Epidermal melanocyte (primary cell): ENCODE measurements around the gene FMO2.

Source experiments
- DNase-seq: peaks from one replicate; pipeline ENCODE4 v3.0.0; 2011; ENCODE audit warnings: low spot score; ENCODE audit not compliant: insufficient read length

Gene FMO2

DNA sequence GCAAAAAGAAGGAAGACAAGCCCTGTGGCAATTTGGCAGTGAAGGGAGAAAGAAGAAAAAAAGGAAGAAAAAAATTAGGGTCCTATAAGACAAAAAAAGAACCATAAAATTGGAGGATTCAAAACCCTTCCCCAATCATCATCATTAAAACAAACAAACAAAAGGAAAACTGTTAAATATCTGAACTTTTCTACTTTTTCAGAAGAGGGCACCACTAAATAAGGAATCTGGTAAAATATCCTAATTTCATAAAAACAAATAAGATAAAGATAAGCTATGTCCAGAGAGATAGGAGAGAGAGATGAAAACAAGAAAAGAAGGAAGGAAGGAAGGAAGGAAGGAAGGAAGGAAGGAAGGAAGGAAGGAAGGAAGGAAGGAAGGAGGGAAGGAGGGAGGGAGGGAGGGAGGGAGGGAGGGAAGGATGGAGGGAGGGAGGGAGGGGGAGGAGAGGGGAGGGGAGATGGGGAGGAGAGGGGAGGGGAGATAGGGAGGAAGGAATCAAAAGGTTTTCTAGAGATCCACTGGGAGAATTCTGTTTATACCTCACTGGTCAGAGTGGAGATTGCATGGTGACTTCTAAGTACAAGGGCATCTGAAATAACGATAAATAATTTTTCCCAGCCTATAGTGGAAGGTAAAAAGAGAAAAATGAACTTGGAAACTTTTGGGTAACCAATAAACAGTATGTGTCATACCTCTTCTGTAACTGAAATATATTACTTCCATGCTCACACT lies 10.4 kb upstream of the FMO2 start:
- DNase-seq: no peak

DNA sequence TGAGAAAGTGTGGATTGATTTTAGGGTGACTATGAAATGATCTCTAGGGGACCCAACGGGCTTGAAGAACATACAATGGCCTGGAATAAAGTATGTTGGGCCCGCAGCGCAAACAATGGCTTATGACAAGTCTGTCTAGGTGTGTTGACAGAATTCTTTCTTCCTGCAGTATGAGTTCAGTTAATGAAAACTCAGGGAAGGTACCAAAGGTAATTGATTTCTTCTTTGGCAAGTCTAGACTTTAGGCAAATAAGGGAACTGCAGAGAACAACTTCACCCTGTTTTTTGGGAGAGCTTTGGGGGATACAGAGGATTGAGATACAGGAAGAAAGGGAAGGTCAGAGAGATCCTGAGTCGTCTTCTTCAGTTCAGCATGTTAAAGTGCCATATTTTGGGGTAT lies 7.8 kb upstream of the FMO2 start:
- no peak for DNase-seq

DNA sequence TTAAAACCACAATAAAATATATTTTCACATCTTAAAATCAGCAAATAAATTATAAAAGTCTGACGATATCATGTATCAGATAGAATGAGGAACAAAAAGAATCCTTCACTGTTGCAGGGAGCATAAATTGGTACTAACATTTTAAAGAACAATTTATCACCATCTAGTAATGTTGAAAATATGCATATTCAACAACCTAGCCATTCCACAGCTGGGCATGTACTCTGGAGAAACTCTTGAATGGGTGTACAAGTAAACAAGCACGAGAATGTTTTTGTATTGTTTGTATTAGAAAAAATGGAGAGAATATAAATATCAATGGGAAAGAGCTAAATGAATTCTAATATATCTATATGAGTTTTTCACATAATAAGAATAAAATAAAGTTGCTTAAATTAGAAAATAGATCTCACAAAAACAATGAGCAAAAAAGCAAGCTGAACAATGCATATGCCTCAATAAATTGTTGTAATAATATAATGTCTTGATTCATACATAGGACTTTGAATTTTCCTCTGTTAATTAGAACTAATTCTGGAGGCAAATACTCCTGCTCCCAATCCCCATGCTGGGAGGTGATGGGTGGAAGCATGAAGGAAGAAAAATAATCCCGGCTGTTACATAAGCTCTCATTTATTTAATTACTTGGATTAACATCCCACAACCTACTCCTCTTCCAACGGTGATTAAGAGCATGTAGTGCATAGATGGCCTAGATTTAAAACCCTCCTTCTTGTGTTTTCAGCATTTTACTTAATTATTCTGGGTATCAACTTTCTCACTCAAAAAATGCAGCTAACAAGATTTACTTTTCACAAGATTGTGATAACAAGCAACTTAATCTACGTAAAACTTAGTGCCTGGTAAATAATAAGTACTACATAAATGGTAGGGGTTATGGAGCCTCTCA lies 5.5 kb upstream of the FMO2 start:
- DNase-seq: no peak

DNA sequence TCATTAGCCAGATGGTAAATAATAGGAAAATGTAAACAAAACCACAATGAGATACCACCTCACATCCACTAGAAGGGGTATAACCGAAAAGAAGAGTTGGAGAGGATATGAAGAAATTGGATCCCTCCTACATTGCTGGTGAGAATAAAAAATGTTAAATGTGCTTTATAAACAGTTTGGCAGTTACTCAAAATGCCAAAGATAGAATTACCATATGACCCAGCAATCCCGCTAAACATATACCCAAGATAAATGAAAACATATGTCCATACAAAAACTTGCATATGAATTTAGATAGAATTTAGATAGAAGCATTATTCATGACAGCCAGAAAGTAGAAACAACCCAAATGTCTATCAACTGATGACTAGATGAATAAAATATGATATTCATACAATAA lies 4.4 kb upstream of the FMO2 start:
- DNase-seq: no peak

DNA sequence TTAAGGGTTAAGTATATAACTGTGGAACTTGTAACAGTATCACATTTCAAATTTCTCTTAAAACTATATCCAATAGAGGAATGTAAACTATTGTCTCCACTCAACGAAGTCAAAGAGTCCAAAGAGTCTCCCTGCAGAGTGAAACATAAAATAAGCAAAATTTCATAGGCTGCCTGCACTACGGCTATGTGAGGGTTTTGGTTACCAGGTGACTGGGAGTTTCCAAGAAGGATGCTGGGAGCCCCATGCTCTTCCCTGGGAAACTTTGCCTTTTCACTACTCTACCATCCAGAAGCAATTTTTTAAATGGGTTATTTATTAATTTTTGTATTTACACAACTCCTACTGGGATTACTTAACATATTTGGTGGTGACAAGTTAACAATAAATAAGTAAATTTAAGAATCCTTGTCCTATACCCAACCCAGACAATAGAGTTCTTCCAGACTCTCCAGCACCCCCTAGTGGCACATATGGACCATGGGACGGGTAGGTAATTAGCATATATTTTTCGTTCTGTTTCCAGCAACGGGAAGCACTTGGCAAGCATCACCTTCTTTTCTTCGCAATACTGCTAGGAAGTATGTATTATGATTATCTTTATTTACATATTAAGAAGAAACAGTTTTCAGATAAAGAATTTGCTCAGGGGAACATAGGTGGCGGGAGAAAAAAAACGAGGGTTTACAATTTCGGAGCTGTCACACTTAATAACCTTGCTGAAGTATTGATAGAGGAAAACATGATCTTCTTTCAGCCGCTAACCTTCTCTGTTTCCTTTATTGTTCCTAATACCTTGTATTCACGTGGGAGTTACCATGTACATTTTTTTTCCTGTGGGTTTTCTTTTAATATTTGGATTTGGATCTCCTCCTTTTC lies 3.5 kb downstream of the FMO2 start:
- peak; percentile 30 for DNase-seq

DNA sequence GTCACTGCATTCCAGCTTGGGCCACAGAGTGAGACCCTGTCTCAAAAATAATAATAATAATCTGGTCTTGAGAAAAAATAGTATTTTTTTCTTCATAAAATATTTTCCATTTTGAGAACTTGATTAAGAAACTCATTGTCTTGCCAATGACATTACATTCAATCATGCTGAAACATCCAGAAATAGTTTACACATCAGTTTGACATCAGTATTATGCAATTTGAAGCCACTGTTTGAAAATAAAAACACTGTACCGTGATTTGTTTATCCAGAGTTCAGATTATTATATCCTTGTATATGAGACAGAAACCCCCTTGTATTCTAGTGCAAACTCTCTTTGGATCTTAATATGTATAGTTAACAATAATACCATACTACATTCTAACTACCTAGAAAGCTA lies 6.9 kb downstream of the FMO2 start:
- no peak for DNase-seq

DNA sequence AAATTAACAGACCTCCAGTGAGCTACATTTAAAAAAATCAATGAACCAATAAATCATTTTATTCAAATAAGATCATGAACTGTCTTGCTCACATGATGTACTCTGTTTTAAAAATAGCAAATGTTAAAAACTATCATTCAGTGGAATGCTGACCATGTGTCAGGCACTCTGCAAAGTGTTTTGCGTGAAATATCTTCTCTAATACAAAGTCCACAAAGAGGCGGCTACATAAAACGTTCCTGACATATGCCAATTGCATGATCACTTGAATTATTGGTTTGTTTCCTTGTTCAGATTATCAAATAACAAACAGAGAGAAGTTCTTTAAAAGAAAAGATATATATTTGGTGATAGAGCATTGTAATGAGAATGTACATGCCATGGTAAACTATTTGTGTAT lies 10.7 kb downstream of the FMO2 start:
- no peak for DNase-seq

DNA sequence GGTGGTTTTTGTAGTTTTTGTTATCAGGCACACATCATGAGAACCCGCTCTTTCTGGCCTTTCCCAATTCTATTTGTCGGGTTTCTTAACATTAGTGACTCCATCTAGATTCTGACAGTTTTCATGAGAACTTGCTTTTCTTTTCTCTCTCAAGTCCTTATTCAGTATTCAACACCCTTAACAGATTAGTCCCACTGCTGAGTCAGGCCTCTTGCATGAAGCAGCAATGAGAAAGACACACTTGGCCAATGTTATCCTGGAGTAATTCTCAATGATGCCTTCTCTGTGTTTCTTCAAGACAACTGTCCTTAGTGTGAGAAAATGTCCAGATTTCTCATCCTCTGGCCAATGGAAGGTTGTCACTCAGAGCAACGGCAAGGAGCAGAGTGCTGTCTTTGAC lies 11.3 kb downstream of the FMO2 start:
- no peak for DNase-seq

DNA sequence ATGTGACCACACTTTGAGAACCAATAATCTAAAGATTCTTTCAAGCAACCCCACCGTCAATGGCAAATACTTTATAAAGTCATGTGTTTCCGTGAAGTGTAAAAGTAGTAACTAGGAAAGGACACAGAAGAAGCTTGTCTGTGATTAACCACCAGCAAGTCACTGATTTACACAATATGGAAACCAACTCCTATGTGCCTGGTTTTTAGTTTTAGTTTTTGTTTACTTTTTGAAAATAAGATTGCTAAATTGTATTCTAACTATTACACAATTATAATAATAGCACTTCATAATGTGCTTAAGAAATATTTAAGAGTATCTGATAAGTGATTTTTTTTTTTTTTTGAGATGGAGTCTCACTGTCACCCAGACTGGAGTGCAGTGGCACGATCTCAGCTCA lies 13.0 kb downstream of the FMO2 start:
- no peak for DNase-seq

DNA sequence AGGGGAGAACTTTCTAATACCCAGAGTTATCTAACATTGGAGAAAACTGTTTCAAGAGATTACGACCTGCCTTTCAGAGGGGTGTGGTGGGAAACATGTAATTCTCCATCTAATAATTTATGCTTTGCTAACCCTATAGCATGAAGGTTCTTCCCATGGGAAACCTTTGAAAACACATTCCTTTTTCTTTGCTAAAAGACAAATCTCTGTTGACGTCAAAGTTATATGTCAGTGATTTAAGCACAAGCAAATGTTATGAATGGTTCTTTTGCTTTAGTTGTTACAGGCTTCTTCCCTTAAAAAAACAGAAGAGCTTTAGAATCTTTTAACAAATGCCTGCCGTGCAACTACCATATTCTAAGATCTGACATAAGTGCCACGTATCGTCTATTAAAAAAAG lies 19.2 kb downstream of the FMO2 start:
- DNase-seq: no peak

DNA sequence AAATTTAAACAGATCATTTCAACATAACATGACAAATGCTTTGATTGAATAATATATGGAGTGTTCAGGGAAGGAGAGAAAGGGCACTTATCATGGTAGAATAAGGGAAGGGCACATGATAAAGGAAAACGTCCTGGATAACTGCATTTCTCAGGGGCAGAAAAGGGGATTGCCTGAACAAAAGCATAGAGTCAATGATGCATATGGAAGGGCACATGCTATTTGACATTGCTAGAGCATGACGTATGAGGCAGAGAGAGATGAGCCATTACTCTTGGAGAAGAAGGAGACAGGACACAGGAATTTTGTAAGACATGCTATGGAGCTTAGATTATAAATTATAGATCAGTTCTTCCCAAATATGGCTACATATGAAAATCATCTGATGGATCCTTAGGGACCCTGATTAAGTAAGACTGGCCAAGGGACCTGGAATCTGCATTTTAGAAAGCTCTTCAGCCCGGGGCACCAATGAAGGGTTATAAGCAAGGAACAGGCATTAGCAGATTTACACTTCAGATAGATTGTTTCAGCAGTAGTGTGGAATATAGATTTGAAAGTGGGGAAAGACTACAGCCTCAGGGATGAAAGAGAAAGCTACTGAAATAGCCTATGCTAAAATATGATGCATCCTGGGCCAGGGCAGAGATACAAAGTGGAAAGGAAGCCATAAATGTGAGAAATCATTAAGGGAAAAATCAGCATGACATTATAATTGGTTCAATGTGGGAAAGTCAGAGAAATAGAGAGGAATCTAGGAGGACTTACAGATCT lies 21.3 kb downstream of the FMO2 start:
- no peak for DNase-seq

DNA sequence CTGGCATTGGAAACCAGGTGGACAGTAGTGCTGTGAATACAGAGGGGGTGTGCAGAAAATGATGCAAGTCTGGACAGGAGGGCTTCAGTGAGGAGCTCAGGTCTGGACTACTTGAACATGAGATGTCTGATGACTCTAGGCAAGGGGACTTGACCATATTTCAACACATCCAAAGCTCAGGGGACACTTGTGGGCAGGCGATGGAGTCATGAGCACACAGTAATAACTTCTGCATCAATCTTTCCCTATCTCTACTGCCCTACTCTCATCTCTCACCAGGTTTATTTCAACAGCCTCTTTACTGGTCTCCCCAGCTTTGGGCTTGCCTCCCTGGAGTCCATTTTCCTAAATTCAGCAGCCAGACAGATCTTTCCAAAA lies 21.9 kb downstream of the FMO2 start:
- DNase-seq: no peak

DNA sequence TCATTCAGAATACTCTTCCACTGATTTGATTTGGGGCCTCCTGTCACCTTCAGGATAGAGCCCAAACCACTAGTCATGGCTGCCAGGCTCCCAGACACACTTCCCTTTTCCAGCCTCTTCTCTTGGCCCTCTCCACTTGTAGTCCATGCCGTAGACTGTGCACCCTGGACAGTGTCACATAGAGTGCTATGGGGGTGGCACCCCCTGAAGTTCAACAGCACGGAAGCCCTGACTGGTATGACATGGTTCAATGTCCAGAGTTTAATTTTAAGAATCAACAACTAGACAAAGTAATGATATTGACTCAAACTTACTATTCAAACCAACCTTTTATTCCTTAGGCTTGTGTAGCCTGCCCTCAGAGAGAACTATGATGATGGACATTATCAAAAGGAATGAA lies 22.3 kb downstream of the FMO2 start:
- no peak for DNase-seq

DNA sequence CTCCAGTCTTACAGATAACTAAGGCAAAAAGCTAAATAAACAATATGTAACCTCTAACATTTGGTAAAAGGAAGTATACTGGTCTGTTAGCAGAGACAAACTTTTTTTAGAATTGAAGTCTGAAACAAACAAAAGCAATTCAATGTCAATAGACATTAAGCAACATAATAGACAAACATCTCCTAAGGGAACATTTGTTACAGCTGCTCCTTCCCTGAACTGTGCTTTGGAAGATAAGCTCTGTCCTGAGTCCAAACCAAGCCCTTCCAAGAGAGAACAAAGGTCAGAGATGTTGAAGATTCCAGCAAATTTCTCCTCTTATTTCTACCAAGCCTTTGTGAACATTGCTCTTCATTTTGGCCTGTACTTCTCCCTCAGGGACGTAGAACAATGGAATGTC lies 25.3 kb downstream of the FMO2 start:
- no peak for DNase-seq

DNA sequence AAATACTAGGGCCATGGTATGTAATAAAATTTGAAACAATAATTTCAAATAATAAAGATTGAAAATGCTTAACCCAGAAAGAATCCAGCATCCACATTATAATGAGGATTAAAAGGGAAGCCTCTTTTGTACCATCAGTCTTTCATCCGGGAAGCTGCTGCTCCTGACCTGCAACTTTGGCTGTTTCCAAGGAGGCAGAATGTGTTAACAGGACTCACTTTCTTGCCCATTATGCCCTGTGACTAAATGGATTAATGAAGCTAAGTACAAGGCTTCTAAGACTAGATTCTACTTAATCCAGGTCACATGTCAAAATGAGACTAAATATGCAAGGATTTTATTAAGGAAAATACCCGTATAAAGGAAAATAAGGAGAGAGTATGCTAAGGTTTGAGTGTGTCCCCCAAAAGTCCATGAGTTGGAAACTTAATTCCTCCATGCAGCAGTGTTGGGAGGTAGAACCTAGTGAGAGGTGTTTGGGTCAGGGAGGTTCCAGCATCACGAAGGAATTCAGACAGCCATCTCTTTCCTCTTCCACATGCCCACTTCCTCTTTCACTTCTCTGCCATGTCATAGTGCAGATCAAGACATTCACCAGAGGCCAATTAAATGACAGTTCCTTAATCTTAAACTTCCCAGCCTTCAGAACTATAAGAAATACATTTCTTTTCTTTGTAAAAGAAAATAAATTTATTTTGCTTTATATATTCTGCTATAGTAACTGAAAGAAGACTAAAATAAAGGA lies 27.7 kb downstream of the FMO2 start:
- DNase-seq: no peak

DNA sequence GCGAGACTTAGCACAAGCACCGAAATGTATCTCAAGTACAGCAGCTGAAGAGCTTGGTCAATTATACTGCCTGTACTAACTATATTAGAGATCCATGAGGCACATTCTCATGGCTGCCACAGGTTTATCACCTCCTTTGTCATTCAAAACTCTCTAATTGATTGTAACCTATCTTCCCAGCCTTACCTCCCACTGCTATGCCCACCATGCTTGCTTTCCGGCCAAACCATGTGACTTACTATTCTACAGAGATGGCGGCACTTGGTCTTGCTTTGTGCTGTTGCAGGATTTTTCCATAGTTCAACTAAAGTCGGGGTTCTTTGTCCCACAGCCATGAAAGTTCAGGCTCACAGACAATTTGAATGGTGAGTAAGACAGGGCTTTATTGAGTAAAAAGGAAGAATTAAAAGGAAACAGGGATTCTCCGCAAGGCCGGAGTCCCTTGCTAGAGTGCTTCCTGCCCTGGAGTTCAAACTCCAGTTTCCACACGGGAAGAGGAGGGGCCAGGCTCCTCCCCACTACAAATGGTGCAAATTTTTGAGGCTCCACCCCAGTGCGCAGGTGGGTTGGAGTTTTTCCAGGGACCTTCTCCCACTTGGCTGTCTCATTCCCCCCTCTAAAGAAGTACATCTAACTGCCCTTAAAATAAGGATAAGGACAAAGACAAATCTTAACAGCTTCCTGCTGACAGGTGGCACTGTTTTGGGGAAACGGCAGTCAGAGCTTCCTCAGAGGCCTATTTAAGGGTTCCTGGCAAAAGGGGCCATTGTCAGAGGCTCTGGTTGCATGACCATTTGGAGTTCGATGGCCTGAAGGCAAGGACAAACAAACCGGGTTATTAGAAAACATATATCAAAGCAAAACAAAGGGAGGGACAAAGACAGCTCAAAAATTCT lies 28.7 kb downstream of the FMO2 start:
- DNase-seq: no peak

DNA sequence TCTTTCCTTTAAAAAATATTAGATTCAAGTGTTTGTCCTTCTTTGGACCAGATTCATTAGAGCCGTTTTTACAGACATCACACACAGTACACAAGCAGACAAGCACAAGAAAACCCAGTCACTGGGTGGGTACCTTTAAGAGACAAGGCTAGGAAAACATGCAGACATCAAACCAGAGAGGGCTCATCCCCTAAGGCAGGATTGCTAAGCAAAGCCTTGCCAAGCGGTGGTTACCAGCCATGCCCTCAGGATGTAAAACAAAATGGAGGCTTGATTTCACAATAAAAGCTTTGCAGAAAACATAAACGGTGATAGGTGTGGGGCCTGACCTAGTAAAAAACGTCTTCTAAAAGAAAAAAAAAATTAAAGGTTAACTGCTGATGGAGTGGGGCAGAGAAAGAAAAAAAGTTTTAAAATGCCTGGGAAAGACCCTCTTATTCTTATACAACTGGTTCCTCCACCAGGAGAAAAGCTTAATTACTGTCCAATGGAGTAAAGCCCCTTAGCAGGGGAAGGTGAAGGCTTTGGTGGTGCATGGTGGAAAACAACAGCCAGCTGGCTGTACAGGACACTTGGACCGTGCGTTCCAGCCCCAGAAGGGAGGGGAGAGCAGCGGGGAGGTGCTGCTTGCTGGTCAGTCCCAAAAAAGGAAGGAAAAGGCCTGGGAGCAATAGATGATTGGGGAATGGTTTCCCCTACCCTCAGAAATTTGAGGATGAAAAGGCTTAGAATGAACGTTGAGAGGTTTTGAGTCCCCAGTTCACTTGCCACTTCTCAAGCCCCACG lies 32.8 kb downstream of the FMO2 start:
- no peak for DNase-seq

DNA sequence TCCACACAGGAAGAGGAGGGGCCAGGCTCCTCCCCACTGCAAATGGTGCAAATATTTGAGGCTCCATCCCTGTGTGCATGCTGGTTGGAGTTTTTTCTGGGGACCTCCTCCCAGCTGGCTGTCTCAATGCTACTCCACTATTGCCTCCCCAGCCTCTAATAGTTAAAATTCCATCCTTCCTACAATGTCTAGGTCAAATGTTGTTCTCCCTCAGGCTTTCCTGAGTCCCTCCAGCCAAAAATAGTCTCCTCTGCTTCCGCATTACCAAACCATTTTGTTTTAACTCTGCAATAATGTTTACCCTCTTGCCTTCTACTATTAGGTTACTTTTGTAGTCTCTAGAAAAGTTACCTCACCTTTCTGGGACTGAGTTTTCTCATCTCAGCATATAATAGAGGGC lies 33.6 kb downstream of the FMO2 start:
- DNase-seq: no peak
